Measurements from ENCODE around the gene WAC.
"Not testable (repeated sequence)": the region's sequence is repeated elsewhere in the genome, so short reads cannot be mapped to it uniquely, and the experiment has no call there.

The WAC gene

GRCh38 chr10:28571265-28571664, 38.3 kb downstream of the WAC start:
- H3K36me3 ChIP-seq (ENCODE audit: insufficient read depth, low read depth, low read length): peaks cover 74% of the 10 kb centered on the region
- H3K4me1 ChIP-seq (ENCODE audit: insufficient read depth, low read length): 0 out of 2 replicates have a peak, but pooled peaks cover 7% of the 10 kb centered on the region
- no peak overlapping the region for H3K27ac ChIP-seq (ENCODE audit: low read length)
- no peak overlapping the region for H3K9ac ChIP-seq (ENCODE audit: low read depth, low read length)
- no peaks in the 10 kb centered on the region for H3K9me3 ChIP-seq (ENCODE audit: insufficient read depth, low read depth, low read length)
- no peak overlapping the region for H3K4me3 ChIP-seq (ENCODE audit: low read length)
- no peaks in the 10 kb centered on the region for H3K27me3 ChIP-seq (ENCODE audit: insufficient read depth, low read length)

GRCh38 chr10:28574214-28574613, 41.3 kb downstream of the WAC start:
- peaks cover 58% of the 10 kb centered on the region for H3K36me3 ChIP-seq (ENCODE audit: insufficient read depth, low read depth, low read length)
- H3K27ac ChIP-seq (ENCODE audit: low read length); H3K4me1 ChIP-seq (ENCODE audit: insufficient read depth, low read length); H3K9me3 ChIP-seq (ENCODE audit: insufficient read depth, low read depth, low read length); H3K4me3 ChIP-seq (ENCODE audit: low read length); H3K9ac ChIP-seq (ENCODE audit: low read depth, low read length); H3K27me3 ChIP-seq (ENCODE audit: insufficient read depth, low read length): not testable (repeated sequence)

GRCh38 chr10:28575852-28576251, 42.9 kb downstream of the WAC start:
- no peak overlapping the region for H3K27ac ChIP-seq (ENCODE audit: low read length)
- no peaks in the 10 kb centered on the region for H3K9me3 ChIP-seq (ENCODE audit: insufficient read depth, low read depth, low read length)
- no peak overlapping the region for H3K4me3 ChIP-seq (ENCODE audit: low read length)
- H3K9ac ChIP-seq (ENCODE audit: low read depth, low read length): no peak overlapping the region
- H3K4me1 ChIP-seq (ENCODE audit: insufficient read depth, low read length): 0 out of 2 replicates have a peak, but pooled peaks cover 10% of the 10 kb centered on the region
- peaks cover 59% of the 10 kb centered on the region for H3K36me3 ChIP-seq (ENCODE audit: insufficient read depth, low read depth, low read length)
- H3K27me3 ChIP-seq (ENCODE audit: insufficient read depth, low read length): no peaks in the 10 kb centered on the region

- H3K4me3 ChIP-seq (ENCODE audit: low read length): no peak overlapping the region
- H3K36me3 ChIP-seq (ENCODE audit: insufficient read depth, low read depth, low read length): peaks cover 60% of the 10 kb centered on the region
- H3K4me1 ChIP-seq (ENCODE audit: insufficient read depth, low read length): 0 out of 2 replicates have a peak, but pooled peaks cover 10% of the 10 kb centered on the region
- H3K27ac ChIP-seq (ENCODE audit: low read length): no peak overlapping the region
- no peaks in the 10 kb centered on the region for H3K27me3 ChIP-seq (ENCODE audit: insufficient read depth, low read length)
- H3K9me3 ChIP-seq (ENCODE audit: insufficient read depth, low read depth, low read length): no peaks in the 10 kb centered on the region
- no peak overlapping the region for H3K9ac ChIP-seq (ENCODE audit: low read depth, low read length)
These were observed 44.6 kb downstream of the WAC start for GRCh38 chr10:28577506-28577905.

GRCh38 chr10:28578454-28578853, 45.5 kb downstream of the WAC start:
- no peak overlapping the region for H3K27ac ChIP-seq (ENCODE audit: low read length)
- 0 out of 2 replicates have a peak, but pooled peaks cover 6% of the 10 kb centered on the region for H3K4me1 ChIP-seq (ENCODE audit: insufficient read depth, low read length)
- H3K9ac ChIP-seq (ENCODE audit: low read depth, low read length): no peak overlapping the region
- H3K36me3 ChIP-seq (ENCODE audit: insufficient read depth, low read depth, low read length): peaks cover 65% of the 10 kb centered on the region
- H3K27me3 ChIP-seq (ENCODE audit: insufficient read depth, low read length): no peaks in the 10 kb centered on the region
- no peak overlapping the region for H3K4me3 ChIP-seq (ENCODE audit: low read length)
- H3K9me3 ChIP-seq (ENCODE audit: insufficient read depth, low read depth, low read length): no peaks in the 10 kb centered on the region

- H3K36me3 ChIP-seq (ENCODE audit: insufficient read depth, low read depth, low read length): peaks cover 70% of the 10 kb centered on the region
These were observed 47.9 kb downstream of the WAC start for GRCh38 chr10:28580825-28581224.

GRCh38 chr10:28581916-28582315, 49.0 kb downstream of the WAC start:
- Histone ChIP-seq H3K9ac (ENCODE audit: low read depth, low read length) (no peak overlapping the region), H3K4me3 (ENCODE audit: low read length) (no peak overlapping the region), H3K36me3 (ENCODE audit: insufficient read depth, low read depth, low read length) (peaks cover 75% of the 10 kb centered on the region), H3K27ac (ENCODE audit: low read length) (no peak overlapping the region), H3K9me3 (ENCODE audit: insufficient read depth, low read depth, low read length) (no peaks in the 10 kb centered on the region), H3K27me3 (ENCODE audit: insufficient read depth, low read length) (no peaks in the 10 kb centered on the region), H3K4me1 (ENCODE audit: insufficient read depth, low read length) (peaks cover 14% of the 10 kb centered on the region)

More at GRCh38 chr10:28580825-28581224, 47.9 kb downstream of the WAC start:
- no peak overlapping the region for H3K9ac ChIP-seq (ENCODE audit: low read depth, low read length)
- no peaks in the 10 kb centered on the region for H3K9me3 ChIP-seq (ENCODE audit: insufficient read depth, low read depth, low read length)
- no peaks in the 10 kb centered on the region for H3K27me3 ChIP-seq (ENCODE audit: insufficient read depth, low read length)
- no peak overlapping the region for H3K4me3 ChIP-seq (ENCODE audit: low read length)
- H3K27ac ChIP-seq (ENCODE audit: low read length): no peak overlapping the region
- peaks cover 12% of the 10 kb centered on the region for H3K4me1 ChIP-seq (ENCODE audit: insufficient read depth, low read length)

- Histone ChIP-seq H3K36me3 (ENCODE audit: insufficient read depth, low read depth, low read length) (peaks cover 89% of the 10 kb centered on the region), H3K27ac (ENCODE audit: low read length) (no peak overlapping the region), H3K27me3 (ENCODE audit: insufficient read depth, low read length) (no peaks in the 10 kb centered on the region), H3K4me3 (ENCODE audit: low read length) (no peak overlapping the region), H3K9ac (ENCODE audit: low read depth, low read length) (no peak overlapping the region), H3K4me1 (ENCODE audit: insufficient read depth, low read length) (peaks cover 14% of the 10 kb centered on the region), H3K9me3 (ENCODE audit: insufficient read depth, low read depth, low read length) (no peaks in the 10 kb centered on the region)
These were observed 52.2 kb downstream of the WAC start for GRCh38 chr10:28585076-28585475.

GRCh38 chr10:28586176-28586575, 53.3 kb downstream of the WAC start:
- Histone ChIP-seq H3K9me3 (ENCODE audit: insufficient read depth, low read depth, low read length) (no peaks in the 10 kb centered on the region), H3K9ac (ENCODE audit: low read depth, low read length) (no peak overlapping the region), H3K27ac (ENCODE audit: low read length) (no peak overlapping the region), H3K27me3 (ENCODE audit: insufficient read depth, low read length) (no peaks in the 10 kb centered on the region), H3K4me3 (ENCODE audit: low read length) (no peak overlapping the region), H3K4me1 (ENCODE audit: insufficient read depth, low read length) (peaks cover 14% of the 10 kb centered on the region), H3K36me3 (ENCODE audit: insufficient read depth, low read depth, low read length) (peaks cover 92% of the 10 kb centered on the region)

- Histone ChIP-seq H3K27me3 (ENCODE audit: insufficient read depth, low read length) (no peaks in the 10 kb centered on the region), H3K27ac (ENCODE audit: low read length) (no peak overlapping the region), H3K9ac (ENCODE audit: low read depth, low read length) (no peak overlapping the region), H3K36me3 (ENCODE audit: insufficient read depth, low read depth, low read length) (peaks cover 97% of the 10 kb centered on the region), H3K4me3 (ENCODE audit: low read length) (no peak overlapping the region), H3K4me1 (ENCODE audit: insufficient read depth, low read length) (peaks cover 14% of the 10 kb centered on the region), H3K9me3 (ENCODE audit: insufficient read depth, low read depth, low read length) (no peaks in the 10 kb centered on the region)
These were observed 54.5 kb downstream of the WAC start for GRCh38 chr10:28587270-28587969.

GRCh38 chr10:28587970-28588290, 55.0 kb downstream of the WAC start:
- Histone ChIP-seq H3K9ac (ENCODE audit: low read depth, low read length) (no peak overlapping the region), H3K27ac (ENCODE audit: low read length) (no peak overlapping the region), H3K4me1 (ENCODE audit: insufficient read depth, low read length) (peaks cover 14% of the 10 kb centered on the region), H3K4me3 (ENCODE audit: low read length) (no peak overlapping the region), H3K9me3 (ENCODE audit: insufficient read depth, low read depth, low read length) (no peaks in the 10 kb centered on the region), H3K36me3 (ENCODE audit: insufficient read depth, low read depth, low read length) (peaks cover 97% of the 10 kb centered on the region), H3K27me3 (ENCODE audit: insufficient read depth, low read length) (no peaks in the 10 kb centered on the region)

GRCh38 chr10:28592953-28593352, 60.0 kb downstream of the WAC start:
- no peaks in the 10 kb centered on the region for H3K27me3 ChIP-seq (ENCODE audit: insufficient read depth, low read length)
- H3K4me1 ChIP-seq (ENCODE audit: insufficient read depth, low read length): peaks cover 3% of the 10 kb centered on the region; the same call in 1 of the 2 replicates
- peaks cover 94% of the 10 kb centered on the region for H3K36me3 ChIP-seq (ENCODE audit: insufficient read depth, low read depth, low read length)
- H3K27ac ChIP-seq (ENCODE audit: low read length): no peak overlapping the region
- no peak overlapping the region for H3K4me3 ChIP-seq (ENCODE audit: low read length)
- no peak overlapping the region for H3K9ac ChIP-seq (ENCODE audit: low read depth, low read length)
- no peaks in the 10 kb centered on the region for H3K9me3 ChIP-seq (ENCODE audit: insufficient read depth, low read depth, low read length)
